HepG2 (cell line): ENCODE results near the gene VWCE. TPM values are rescaled to one million over a fixed set of nuclear protein-coding genes. Genes with fewer than 3 reads are reported as not detected.

Source experiments
- BHLHE40 ChIP-seq: IDR thresholded peaks from 2 replicates; pipeline ENCODE4 v1.6.1; 2011; ENCODE audit warnings: low read length, improper control_type of control experiment
- BRD4 ChIP-seq: sonication (generic); formaldehyde crosslinking; IDR thresholded peaks from 2 replicates; pipeline ENCODE4 v1.4.0; 2020; ENCODE audit warnings: missing genetic modification reagents
- HHEX ChIP-seq: IDR thresholded peaks from 2 replicates; pipeline ENCODE4 v1.6.1; 2016; ENCODE audit warnings: control low read depth
- HIC2 ChIP-seq: sonication (generic); formaldehyde crosslinking; IDR thresholded peaks from 2 replicates; pipeline ENCODE4 v1.9.0; 2022; ENCODE audit warnings: low read depth, missing genetic modification reagents
- LCORL ChIP-seq, 2 experiments: fragments of 450-650 bp in 1 of 2; sonication (generic) in 1 of 2; formaldehyde crosslinking in 1 of 2; IDR thresholded peaks; 2 replicates each; pipeline versions ENCODE4 v1.5.0 to v1.6.1; 2017 to 2020; ENCODE audit warnings: antibody characterized with exemption in 1 of 2, missing genetic modification reagents in 1 of 2
- NFIC ChIP-seq: IDR thresholded peaks from 2 replicates; pipeline ENCODE4 v1.6.1; 2012; ENCODE audit warnings: mild to moderate bottlenecking, low read length, inconsistent platforms
- NFRKB ChIP-seq: fragments of 450-650 bp; IDR thresholded peaks from 2 replicates; pipeline ENCODE4 v1.6.1; 2017
- NKX3-1 ChIP-seq: sonication (generic); formaldehyde crosslinking; IDR thresholded peaks from 2 replicates; pipeline ENCODE4 v1.5.0; 2020; ENCODE audit warnings: missing genetic modification reagents
- NR3C1 ChIP-seq: sonication (generic); formaldehyde crosslinking; IDR thresholded peaks from 2 replicates; pipeline ENCODE4 v1.4.0; 2020; ENCODE audit warnings: missing genetic modification reagents
- ZNF274 ChIP-seq: sonication (generic); formaldehyde crosslinking; IDR thresholded peaks from 2 replicates; pipeline ENCODE4 v1.5.1; 2020; ENCODE audit warnings: mild to moderate bottlenecking, missing genetic modification reagents
- ZNF276 ChIP-seq: sonication (generic); formaldehyde crosslinking; IDR thresholded peaks from 2 replicates; pipeline ENCODE4 v1.4.0; 2020; ENCODE audit warnings: mild to moderate bottlenecking, low read depth, missing genetic modification reagents
- ZNF30 ChIP-seq: sonication (generic); formaldehyde crosslinking; IDR thresholded peaks from 2 replicates; pipeline ENCODE4 v1.5.0; 2020; ENCODE audit warnings: mild to moderate bottlenecking, missing genetic modification reagents
- ZNF558 ChIP-seq: sonication (generic); formaldehyde crosslinking; IDR thresholded peaks from 2 replicates; pipeline ENCODE4 v1.9.0; 2022; ENCODE audit warnings: mild to moderate bottlenecking, missing genetic modification reagents, borderline replicate concordance
- ZNF605 ChIP-seq: sonication (generic); formaldehyde crosslinking; IDR thresholded peaks from 2 replicates; pipeline ENCODE4 v1.8.0; 2022; ENCODE audit warnings: mild to moderate bottlenecking, missing genetic modification reagents
- ZNF710 ChIP-seq: sonication (generic); formaldehyde crosslinking; IDR thresholded peaks from 2 replicates; pipeline ENCODE4 v1.5.0; 2020; ENCODE audit warnings: mild to moderate bottlenecking, missing genetic modification reagents, borderline replicate concordance
- ZNF768 ChIP-seq: sonication (generic); formaldehyde crosslinking; IDR thresholded peaks from 2 replicates; pipeline ENCODE4 v1.4.0; 2020; ENCODE audit warnings: missing genetic modification reagents
- polyA plus RNA-seq, 8 experiments: library from polyadenylated mRNA; depleted of rRNA in 3 of 8; stranded (reverse) in 7 of 8; unstranded in 1 of 8; fragments of >200 nt; fragmentation: Illumina TruSeq in 4 of 8; extraction: Trizol in 4 of 8; gene quantifications; 2 replicates each; pipeline versions ENCODE4 v1.2.1 to v1.2.3, GENCODE V29; 2011 to 2016; ENCODE audit warnings: low read depth in 4 of 8, missing spikeins in 1 of 8, mixed read lengths in 1 of 8; ENCODE audit not compliant: insufficient read depth in 1 of 8
- total RNA-seq, 5 experiments: library from RNA; depleted of rRNA; stranded (reverse); fragments of >200 nt; fragmentation: Illumina TruSeq; extraction: Trizol; gene quantifications; 2 replicates each; pipeline ENCODE4 v1.2.3, GENCODE V29; 2016; ENCODE audit warnings: low read depth in 1 of 5
- TF ChIP-seq, protein P1 (sequence below): sonication (generic); formaldehyde crosslinking; IDR thresholded peaks from 2 replicates; pipeline ENCODE4; 2020; ENCODE audit warnings: missing genetic modification reagents, mild to moderate bottlenecking, borderline replicate concordance
- TF ChIP-seq, protein P2 (sequence below): sonication (generic); formaldehyde crosslinking; IDR thresholded peaks from 2 replicates; pipeline ENCODE4 v1.8.0; 2022; ENCODE audit warnings: mild to moderate bottlenecking, missing genetic modification reagents, moderate library complexity
- TF ChIP-seq, protein P3 (sequence below): sonication (generic); formaldehyde crosslinking; IDR thresholded peaks from 2 replicates; pipeline ENCODE4 v1.8.1; 2023; ENCODE audit warnings: mild to moderate bottlenecking, missing genetic modification reagents, borderline replicate concordance

The VWCE gene
- total and polyA plus RNA-seq, 2 of the 13 experiments (the other 11 are each of a cell fraction or from before 2014, with no cell fraction given) = 27.6 to 58.3 TPM

- TF ChIP-seq ZNF710 (CRISPR knock-in tag) (0 out of 2 replicates have a peak, but pooled peaks have one; percentile 53), LCORL (IDR thresholded peaks at IDR 0.05) (no peak), LCORL (CRISPR knock-in tag; IDR thresholded peaks at IDR 0.05) (no peak), NFIC (no peak), NR3C1 (CRISPR knock-in tag) (no peak), HHEX (CRISPR knock-in tag) (no peak), ZNF605 (peak; percentile 88), BRD4 (CRISPR knock-in tag) (no peak; the same call in 1 of the 2 replicates), ZNF768 (CRISPR knock-in tag) (peak; percentile 30), NKX3-1 (CRISPR knock-in tag) (peak; percentile 9; the same call in 1 of the 2 replicates), NFRKB (no peak), HIC2 (CRISPR knock-in tag) (0 out of 2 replicates have a peak, but pooled peaks have one; percentile 68), ZNF558 (CRISPR knock-in tag) (no peak; the same call in 1 of the 2 replicates), BHLHE40 (no peak), ZNF276 (CRISPR knock-in tag) (no peak), ZNF274 (CRISPR knock-in tag) (no peak), ZNF30 (CRISPR knock-in tag) (0 out of 2 replicates have a peak, but pooled peaks have one; percentile 58)
- TF ChIP-seq, protein P1, sequence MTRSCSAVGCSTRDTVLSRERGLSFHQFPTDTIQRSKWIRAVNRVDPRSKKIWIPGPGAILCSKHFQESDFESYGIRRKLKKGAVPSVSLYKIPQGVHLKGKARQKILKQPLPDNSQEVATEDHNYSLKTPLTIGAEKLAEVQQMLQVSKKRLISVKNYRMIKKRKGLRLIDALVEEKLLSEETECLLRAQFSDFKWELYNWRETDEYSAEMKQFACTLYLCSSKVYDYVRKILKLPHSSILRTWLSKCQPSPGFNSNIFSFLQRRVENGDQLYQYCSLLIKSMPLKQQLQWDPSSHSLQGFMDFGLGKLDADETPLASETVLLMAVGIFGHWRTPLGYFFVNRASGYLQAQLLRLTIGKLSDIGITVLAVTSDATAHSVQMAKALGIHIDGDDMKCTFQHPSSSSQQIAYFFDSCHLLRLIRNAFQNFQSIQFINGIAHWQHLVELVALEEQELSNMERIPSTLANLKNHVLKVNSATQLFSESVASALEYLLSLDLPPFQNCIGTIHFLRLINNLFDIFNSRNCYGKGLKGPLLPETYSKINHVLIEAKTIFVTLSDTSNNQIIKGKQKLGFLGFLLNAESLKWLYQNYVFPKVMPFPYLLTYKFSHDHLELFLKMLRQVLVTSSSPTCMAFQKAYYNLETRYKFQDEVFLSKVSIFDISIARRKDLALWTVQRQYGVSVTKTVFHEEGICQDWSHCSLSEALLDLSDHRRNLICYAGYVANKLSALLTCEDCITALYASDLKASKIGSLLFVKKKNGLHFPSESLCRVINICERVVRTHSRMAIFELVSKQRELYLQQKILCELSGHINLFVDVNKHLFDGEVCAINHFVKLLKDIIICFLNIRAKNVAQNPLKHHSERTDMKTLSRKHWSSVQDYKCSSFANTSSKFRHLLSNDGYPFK (CRISPR knock-in tag) = peak; percentile 42; the same call in 1 of the 2 replicates
- TF ChIP-seq, protein P2, sequence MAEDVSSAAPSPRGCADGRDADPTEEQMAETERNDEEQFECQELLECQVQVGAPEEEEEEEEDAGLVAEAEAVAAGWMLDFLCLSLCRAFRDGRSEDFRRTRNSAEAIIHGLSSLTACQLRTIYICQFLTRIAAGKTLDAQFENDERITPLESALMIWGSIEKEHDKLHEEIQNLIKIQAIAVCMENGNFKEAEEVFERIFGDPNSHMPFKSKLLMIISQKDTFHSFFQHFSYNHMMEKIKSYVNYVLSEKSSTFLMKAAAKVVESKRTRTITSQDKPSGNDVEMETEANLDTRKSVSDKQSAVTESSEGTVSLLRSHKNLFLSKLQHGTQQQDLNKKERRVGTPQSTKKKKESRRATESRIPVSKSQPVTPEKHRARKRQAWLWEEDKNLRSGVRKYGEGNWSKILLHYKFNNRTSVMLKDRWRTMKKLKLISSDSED = 0 out of 2 replicates have a peak, but pooled peaks have one; percentile 47
- TF ChIP-seq, protein P3, sequence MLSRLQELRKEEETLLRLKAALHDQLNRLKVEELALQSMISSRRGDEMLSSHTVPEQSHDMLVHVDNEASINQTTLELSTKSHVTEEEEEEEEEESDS (CRISPR knock-in tag) = no peak
Observed at GRCh38 chr11:61294717-61295595, at the start of gene VWCE (continued).
